GM18861 (cell line): Measurements from ENCODE around the gene GUCY2C.

ENCODE experiments used
- ATAC-seq: cut with Tn5 transposase; IDR thresholded peaks from one replicate; pipeline ENCODE4 v1.9.1; 2021; ENCODE audit not compliant: unreplicated experiment

Gene GUCY2C

GRCh38 chr12:14629832-14630710 is 66.3 kb downstream of the GUCY2C start:
- ATAC-seq: peak; percentile 92

GRCh38 chr12:14628771-14629170 is 67.6 kb downstream of the GUCY2C start:
- ATAC-seq: no peak

GRCh38 chr12:14621826-14622225 is 74.6 kb downstream of the GUCY2C start:
- peak; percentile 69 for ATAC-seq

GRCh38 chr12:14619741-14620501 is 76.5 kb downstream of the GUCY2C start:
- peak; percentile 74 for ATAC-seq

DNA sequence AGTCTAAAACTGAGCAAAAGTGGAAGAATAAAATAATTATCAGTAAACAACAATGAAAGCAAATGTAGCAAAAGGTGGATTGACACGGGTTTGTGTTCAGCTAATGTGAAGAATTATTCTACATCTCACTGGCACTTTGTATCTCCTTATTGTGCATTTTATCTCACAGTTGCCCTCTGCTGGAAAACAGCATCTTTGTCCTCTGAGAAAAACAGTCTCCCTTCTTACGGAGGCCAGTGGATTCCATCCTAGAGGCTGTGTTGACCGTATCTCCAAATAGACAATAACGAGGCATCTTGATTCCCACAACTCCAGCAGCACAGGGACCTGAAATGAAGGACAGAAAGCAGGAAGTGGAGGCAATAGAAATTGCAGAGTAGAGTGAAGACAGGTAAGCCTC is 77.4 kb downstream of the GUCY2C start:
- no peak for ATAC-seq

- peak; percentile 49 for ATAC-seq
Measured at GRCh38 chr12:14614704-14615121, 81.7 kb downstream of the GUCY2C start.

- ATAC-seq: peak; percentile 94
Measured at GRCh38 chr12:14613718-14614117, 82.7 kb downstream of the GUCY2C start.

DNA sequence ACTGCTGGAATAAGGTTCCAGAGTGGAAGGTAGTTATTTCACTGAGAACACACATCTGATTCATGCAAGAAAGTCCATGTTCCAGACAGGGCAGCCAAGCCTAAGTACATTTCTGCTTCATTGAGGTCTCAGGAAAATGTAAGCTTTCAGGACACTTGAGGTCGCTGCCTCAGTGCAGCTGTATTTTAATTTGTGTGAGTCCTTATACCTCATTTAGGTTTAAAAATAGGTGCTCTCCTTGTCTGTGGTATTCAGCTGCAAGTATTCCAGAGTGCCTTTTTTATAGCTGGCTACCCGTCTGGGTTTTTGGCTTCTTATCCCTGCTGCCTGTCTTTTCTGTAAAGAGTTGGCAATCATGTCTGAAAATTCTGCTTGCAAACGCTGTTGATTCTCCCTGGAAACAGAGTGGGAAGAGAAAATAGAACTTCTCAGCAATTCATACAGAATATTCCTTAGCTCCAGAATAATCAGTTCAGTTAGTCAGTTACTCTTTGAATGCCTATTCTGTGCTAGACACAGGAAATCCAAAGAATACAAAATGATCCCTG is 83.4 kb downstream of the GUCY2C start:
- ATAC-seq: no peak

DNA sequence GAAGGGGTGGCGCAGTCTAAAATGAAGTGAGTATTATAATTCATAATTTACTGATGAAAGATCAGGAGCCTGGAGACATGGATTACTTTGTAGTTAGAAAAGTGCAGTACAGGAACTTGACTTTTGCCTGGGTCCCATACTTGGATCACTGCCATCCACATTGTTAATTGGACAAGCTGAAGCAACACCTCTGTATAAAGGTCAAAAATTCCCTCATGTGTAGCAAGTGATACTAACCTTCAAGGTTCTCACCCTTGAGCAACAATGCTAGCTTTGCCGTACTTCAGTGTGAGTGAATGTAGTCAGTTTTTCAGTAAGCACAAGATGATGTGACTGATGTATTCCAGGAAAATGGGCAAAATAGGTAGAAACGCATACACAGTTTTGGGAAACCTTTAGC is 84.1 kb downstream of the GUCY2C start:
- no peak for ATAC-seq

- ATAC-seq: no peak
Measured at GRCh38 chr12:14611640-14612203, 84.7 kb downstream of the GUCY2C start.

- no peak for ATAC-seq
Measured at GRCh38 chr12:14607568-14607967, 88.8 kb downstream of the GUCY2C start.

GRCh38 chr12:14605401-14605989 is 90.9 kb downstream of the GUCY2C start:
- ATAC-seq: no peak

DNA sequence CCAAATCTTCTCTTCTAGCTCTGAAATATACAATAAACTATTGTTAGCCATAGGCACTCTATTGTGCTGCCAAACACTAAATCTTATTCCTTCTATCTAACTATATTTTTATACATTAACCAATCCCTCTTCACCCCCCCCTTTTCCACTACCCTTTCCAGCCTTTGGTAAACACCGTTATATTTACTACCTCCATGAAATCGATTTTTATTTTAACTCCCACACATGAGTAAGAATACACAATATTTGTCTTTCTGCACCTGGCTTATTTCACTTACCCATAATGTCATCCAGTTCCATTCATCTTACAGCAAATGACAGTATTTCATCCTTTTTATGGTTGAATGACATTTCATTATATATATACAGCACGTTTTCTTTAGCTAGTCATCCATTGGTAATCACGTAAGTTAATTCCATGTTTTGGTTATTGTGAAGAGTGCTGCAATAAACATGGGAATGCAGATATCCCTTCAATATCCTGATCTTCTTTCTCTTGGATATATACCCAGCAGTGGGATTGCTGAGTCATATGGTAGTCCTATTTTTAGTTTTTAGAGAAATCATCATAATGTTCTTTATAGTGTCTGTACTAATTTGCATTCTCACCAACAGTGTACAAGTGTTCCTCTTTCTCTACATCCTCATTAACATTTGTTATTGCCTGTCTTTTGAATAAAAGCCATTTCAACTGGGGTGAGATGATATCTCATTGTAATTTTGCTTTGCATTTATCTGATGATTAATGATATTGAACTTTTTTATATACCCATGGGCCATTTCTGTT is 94.5 kb downstream of the GUCY2C start:
- ATAC-seq: no peak

- ATAC-seq: no peak
Measured at GRCh38 chr12:14597480-14597879, 98.9 kb downstream of the GUCY2C start.

DNA sequence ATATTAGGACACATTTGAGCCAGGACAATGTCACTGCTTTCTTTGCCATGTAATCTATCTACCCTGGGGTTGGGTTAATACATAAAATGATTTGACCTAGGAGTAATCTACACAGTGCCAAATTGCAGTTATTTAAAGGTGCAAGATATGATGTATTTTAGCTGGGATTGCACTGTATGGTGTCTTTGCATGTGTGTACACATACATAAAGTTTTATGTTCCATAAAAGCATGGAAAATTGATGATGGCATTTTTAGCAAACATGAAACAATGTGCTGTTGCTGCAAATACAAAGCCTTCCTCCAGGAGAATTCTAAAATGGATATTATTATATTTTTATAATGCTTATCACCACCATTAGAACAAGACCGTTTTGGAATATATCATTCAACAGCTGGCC is 104.7 kb downstream of the GUCY2C start:
- no peak for ATAC-seq

- no peak for ATAC-seq
Measured at GRCh38 chr12:14589169-14590004, 107.0 kb downstream of the GUCY2C start.

DNA sequence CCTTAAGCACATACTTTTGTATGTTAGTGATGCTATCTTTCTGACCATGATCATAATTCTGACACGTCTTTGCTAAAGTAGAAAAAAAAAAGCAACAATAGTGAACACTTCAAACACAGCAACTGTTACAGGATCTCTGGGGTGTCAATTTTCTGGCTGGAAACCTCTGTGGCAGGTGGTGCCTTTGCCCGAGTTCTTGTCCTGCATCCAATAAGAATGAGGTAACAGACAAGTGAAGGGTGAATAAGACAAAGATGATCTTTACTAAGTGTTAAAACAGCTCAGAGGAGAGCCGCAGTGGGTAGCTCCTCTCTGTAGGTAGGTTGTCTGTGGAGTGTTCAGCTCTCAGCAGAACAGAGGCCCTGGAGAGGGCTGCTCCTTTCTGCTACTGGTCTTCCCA is 107.8 kb downstream of the GUCY2C start:
- ATAC-seq: no peak

- ATAC-seq: no peak
Measured at GRCh38 chr12:14578646-14579045, 117.8 kb downstream of the GUCY2C start.

DNA sequence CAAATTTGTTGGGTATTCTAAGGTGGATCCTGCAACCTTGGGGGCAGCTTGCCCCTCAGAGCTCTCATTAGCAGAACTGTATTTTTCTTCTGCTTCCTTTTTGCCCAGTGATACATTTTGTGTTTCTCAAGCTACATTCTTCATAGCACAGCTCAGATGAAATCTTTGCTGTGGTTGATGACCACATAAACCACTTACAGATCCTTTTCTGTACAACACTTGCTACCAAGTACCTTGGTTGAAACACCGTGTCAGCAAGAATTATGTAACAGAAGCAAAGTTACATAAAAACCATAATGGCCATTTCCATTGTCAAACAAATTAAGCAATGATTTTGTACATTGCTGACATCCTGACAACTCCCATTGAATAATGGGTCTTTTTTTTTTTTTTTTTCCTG is 119.1 kb downstream of the GUCY2C start:
- peak; percentile 86 for ATAC-seq
